ENCODE measurements around the gene RASA1.

DNA sequence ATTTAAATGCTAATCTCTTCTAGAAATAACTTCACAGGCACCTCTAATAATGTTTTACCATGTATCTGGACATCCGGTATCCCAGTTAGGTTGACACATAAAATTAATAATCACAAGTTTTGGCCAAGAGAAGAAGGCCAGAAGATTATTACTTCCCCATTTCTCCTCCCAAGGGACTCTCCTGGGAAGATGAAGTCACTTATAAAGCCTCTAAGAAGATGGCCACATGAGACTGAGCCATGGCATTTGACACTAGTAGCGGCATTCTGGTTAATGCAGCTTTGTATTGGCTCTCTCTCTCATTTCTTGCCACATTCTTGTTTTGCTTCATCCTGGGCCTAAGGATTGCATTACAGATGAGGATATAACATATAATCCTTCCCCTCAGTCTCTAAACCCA, 34.5 kb upstream of the RASA1 start:
- TF ChIP-seq, protein P1, sequence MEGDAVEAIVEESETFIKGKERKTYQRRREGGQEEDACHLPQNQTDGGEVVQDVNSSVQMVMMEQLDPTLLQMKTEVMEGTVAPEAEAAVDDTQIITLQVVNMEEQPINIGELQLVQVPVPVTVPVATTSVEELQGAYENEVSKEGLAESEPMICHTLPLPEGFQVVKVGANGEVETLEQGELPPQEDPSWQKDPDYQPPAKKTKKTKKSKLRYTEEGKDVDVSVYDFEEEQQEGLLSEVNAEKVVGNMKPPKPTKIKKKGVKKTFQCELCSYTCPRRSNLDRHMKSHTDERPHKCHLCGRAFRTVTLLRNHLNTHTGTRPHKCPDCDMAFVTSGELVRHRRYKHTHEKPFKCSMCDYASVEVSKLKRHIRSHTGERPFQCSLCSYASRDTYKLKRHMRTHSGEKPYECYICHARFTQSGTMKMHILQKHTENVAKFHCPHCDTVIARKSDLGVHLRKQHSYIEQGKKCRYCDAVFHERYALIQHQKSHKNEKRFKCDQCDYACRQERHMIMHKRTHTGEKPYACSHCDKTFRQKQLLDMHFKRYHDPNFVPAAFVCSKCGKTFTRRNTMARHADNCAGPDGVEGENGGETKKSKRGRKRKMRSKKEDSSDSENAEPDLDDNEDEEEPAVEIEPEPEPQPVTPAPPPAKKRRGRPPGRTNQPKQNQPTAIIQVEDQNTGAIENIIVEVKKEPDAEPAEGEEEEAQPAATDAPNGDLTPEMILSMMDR (conservative IDR thresholded peaks at IDR 0.05), result no peak
- no peak for TF ChIP-seq ZFX (IDR thresholded peaks at IDR 0.05)

Measured in C4-2B (cell line).